Activated T-cell treated with anti-CD3 and anti-CD28 coated beads, Interleukin-2, amount 50 U/mL, for 4 hours (primary cell): Measurements from ENCODE around the gene ADH1A. TPM values are rescaled to one million over a fixed set of nuclear protein-coding genes. Genes with fewer than 3 reads are reported as not detected.
"Not testable (repeated sequence)": the region's sequence is repeated elsewhere in the genome, so short reads cannot be mapped to it uniquely, and the experiment has no call there.

Experiments used
- ATAC-seq, 2 donors: fragments of 200-7000 bp; cut with Tn5 transposase; one replicate each; pipeline ENCODE4 v1.10.0; 2021
- DNase-seq: peaks from one replicate; pipeline ENCODE4 v3.0.0-alpha.2; 2020
- H3K27me3 Mint-ChIP-seq: one replicate; pipeline ENCODE4 v1.8.0; 2021; ENCODE audit warnings: low read depth, mixed read lengths
- H3K36me3 Mint-ChIP-seq: one replicate; pipeline ENCODE4 v1.8.0; 2022; ENCODE audit warnings: mixed read lengths; ENCODE audit not compliant: insufficient read depth
- H3K4me1 Mint-ChIP-seq: one replicate; pipeline ENCODE4 v1.8.0; 2021; ENCODE audit warnings: low read depth, mixed read lengths
- H3K4me3 Mint-ChIP-seq: one replicate; pipeline ENCODE4 v1.8.0; 2021; ENCODE audit warnings: mild to moderate bottlenecking, moderate library complexity, mixed read lengths
- H3K9me3 Mint-ChIP-seq: one replicate; pipeline ENCODE4 v1.8.0; 2021; ENCODE audit warnings: mixed read lengths
- total RNA-seq, 3 donors: library from RNA; stranded (reverse); gene quantifications; one replicate each; pipeline ENCODE4 v1.2.1, GENCODE V29; 2021

Gene ADH1A
- total RNA-seq, 3 donors from 2014 or later, result not detected

GRCh38 chr4:99235955-99236354, 54.8 kb downstream of the ADH1A start:
- ATAC-seq (no peak), DNase-seq (no peak)
- peaks cover 11% of the 10 kb centered on the region for H3K9me3 Mint-ChIP-seq
- no peak overlapping the region for H3K4me3 Mint-ChIP-seq
- H3K27me3 Mint-ChIP-seq, result peaks cover 4% of the 10 kb centered on the region
- H3K4me1 Mint-ChIP-seq, result no peaks in the 10 kb centered on the region
- H3K36me3 Mint-ChIP-seq, result no peaks in the 10 kb centered on the region

DNA sequence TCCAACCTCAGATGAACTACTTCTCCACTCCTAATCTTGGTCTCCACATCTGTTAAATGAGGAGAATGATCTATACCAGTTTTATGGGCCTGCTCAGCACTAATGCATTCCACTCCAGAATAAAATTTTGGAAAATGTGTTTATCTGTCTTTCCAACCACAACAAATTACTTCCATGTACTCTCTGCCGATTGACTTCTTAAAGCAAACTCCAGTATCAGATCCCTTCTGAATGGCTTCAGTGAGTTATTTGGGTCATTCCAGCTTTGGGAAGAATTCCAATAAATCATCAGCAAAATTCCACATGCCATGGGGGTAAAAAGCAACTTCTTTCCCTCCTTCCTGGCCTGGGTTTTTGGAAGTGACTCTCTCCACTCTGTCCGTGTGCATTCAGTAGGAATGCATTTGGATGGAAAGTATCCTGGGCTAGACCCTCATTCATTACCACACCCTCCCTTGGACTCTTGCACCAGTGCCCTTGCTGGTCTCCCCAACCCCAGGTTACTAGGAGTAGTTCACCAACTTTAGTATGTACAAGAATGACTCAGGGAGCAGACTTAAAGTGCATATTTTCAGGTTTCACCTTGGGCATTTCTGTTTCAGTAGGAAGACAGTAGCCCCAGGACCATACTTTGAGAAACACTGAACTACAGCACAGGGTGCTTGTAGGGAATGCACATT, 56.3 kb downstream of the ADH1A start:
- ATAC-seq (no peak), DNase-seq (no peak)
- H3K27me3 Mint-ChIP-seq, result peaks cover 4% of the 10 kb centered on the region
- H3K4me1 Mint-ChIP-seq, result no peaks in the 10 kb centered on the region
- no peaks in the 10 kb centered on the region for H3K36me3 Mint-ChIP-seq
- peaks cover 11% of the 10 kb centered on the region for H3K9me3 Mint-ChIP-seq
- H3K4me3 Mint-ChIP-seq, result no peak overlapping the region

DNA sequence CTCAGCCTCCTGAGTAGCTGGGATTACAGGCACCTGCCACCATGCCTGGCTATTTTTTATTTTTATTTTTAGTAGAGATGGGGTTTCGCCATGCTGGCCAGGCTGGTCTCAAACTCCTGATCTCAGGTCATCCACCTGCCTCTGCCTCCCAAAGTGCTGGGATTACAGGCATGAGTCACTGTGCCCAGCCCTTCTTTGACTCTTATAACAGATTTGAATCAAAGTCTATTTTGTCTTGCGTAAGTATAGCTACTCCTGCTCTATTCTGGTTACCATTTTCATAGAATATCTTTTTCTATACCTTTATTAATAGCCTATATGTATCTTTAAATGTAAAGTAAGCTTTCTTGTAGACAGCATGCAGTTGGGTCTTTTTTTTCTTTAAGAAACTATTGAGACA, 57.4 kb downstream of the ADH1A start:
- not testable (repeated sequence) for H3K36me3 Mint-ChIP-seq, H3K4me1 Mint-ChIP-seq, H3K27me3 Mint-ChIP-seq, H3K4me3 Mint-ChIP-seq, DNase-seq, ATAC-seq
- H3K9me3 Mint-ChIP-seq, result peaks cover 11% of the 10 kb centered on the region

GRCh38 chr4:99228706-99229105, 62.1 kb downstream of the ADH1A start:
- not testable (repeated sequence) for H3K36me3 Mint-ChIP-seq, H3K9me3 Mint-ChIP-seq, H3K4me1 Mint-ChIP-seq, ATAC-seq, H3K4me3 Mint-ChIP-seq, H3K27me3 Mint-ChIP-seq, DNase-seq

DNA sequence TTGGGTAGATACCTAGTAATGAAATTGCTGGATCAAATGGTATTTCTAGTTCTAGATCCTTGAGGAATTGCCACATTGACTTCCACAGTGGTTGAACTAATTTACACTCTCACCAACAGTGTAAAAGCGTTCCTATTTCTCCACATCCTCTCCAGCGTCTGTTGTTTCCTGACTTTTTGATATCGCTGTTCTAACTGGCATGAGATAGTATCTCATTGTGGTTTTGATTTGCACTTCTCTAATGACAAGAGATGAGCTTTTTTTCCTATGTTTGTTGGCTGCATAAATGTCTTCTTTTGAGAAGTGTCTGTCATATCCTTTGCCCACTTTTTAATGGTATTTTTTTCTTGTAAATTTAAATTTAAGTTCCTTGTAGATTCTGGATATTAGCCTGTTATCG, 63.1 kb downstream of the ADH1A start:
- not testable (repeated sequence) for H3K36me3 Mint-ChIP-seq, H3K4me1 Mint-ChIP-seq, DNase-seq, H3K9me3 Mint-ChIP-seq, H3K27me3 Mint-ChIP-seq, ATAC-seq, H3K4me3 Mint-ChIP-seq

Other genes starting within 250 kb of the ADH1A start
- gene ADH5, start 202.2 kb downstream of the ADH1A start, total RNA-seq, result 10 to 100 TPM; 86.2 to 93.1 (median 91.9) TPM
- gene ADH4, start 146.7 kb downstream of the ADH1A start, total RNA-seq, result under 1 TPM; 0.21 to 0.43 (median 0.30) TPM
- gene ADH6, start 71.7 kb downstream of the ADH1A start, total RNA-seq, result under 1 TPM in 1 of 3 donors, not detected in 2; 0.10 TPM
- gene ADH1B, start 30.4 kb upstream of the ADH1A start, total RNA-seq, result 1 to 10 TPM in 2 of 3 donors, under 1 TPM in 1; 0.91 to 1.1 (median 1.0) TPM
- under 1 TPM; 0.11 to 0.20 (median 0.16) TPM for gene ADH1C, start 61.8 kb upstream of the ADH1A start, total RNA-seq
- gene ADH7, start 144.4 kb upstream of the ADH1A start, total RNA-seq, result not detected
- gene C4orf17, start 220.0 kb upstream of the ADH1A start, total RNA-seq, result not detected